H1 (cell line): Measurements from ENCODE around the gene EWSR1. TPM values are rescaled to one million over a fixed set of nuclear protein-coding genes. Genes with fewer than 3 reads are reported as not detected.

Source experiments
- KDM1A ChIP-seq: fragments of 200-600, 300-600 bp; sonication (generic); IDR thresholded peaks from 2 replicates; pipeline ENCODE4 v1.7.1; 2016; ENCODE audit warnings: mild to moderate bottlenecking, low read length, borderline replicate concordance
- NANOG ChIP-seq: IDR thresholded peaks from 2 replicates; pipeline ENCODE4 v1.6.1; 2011; ENCODE audit warnings: low read length, low read depth, mild to moderate bottlenecking, inconsistent platforms; ENCODE audit not compliant: insufficient read depth, poor library complexity, severe bottlenecking
- RAD21 ChIP-seq, 2 experiments: IDR thresholded peaks in 1 of 2; conservative IDR thresholded peaks in 1 of 2; 2 replicates each; pipeline ENCODE4 v1.6.1; 2011; ENCODE audit warnings: low read depth in 2 of 2, low read length in 2 of 2, improper control_type of control experiment in 1 of 2, inconsistent platforms in 1 of 2, mild to moderate bottlenecking in 1 of 2, moderate library complexity in 1 of 2
- RFX5 ChIP-seq: IDR thresholded peaks from 2 replicates; pipeline ENCODE4 v1.6.1; 2011; ENCODE audit warnings: low read depth, low read length, improper control_type of control experiment, borderline replicate concordance
- polyA plus RNA-seq, 7 experiments: library from polyadenylated mRNA; depleted of rRNA in 3 of 7; stranded (reverse) in 5 of 7; unstranded in 2 of 7; fragments of >200 nt in 5 of 7; fragments of 200-250 nt in 2 of 7; gene quantifications; 1 replicate in 5 of 7; 2 replicates in 1 of 7; 4 replicates in 1 of 7; pipeline versions ENCODE4 v1.2.1 to v1.2.3, GENCODE V29; 2011 to 2013; ENCODE audit warnings: missing spikeins in 2 of 7, mixed read lengths in 2 of 7
- total RNA-seq: library from RNA; stranded (reverse); fragmentation: NEBNext Ultra II Directional; extraction: Animal tissue kit (Norgen Biotek cat#: 25700); gene quantifications from 2 replicates; pipeline ENCODE4 v1.2.1, GENCODE V29; 2021

EWSR1 gene
- total and polyA plus RNA-seq, 2 of the 8 experiments (the other 6 are each of a cell fraction or from before 2014, with no cell fraction given): 387 to 930 TPM

- no peak for TF ChIP-seq RAD21 (IDR thresholded peaks at IDR 0.05 in 1 of 2, conservative IDR thresholded peaks at IDR 0.05 in 1 of 2; ENCODE audit: low read depth in 2 of 2, low read length in 2 of 2)
- no peak for TF ChIP-seq RFX5
- TF ChIP-seq KDM1A: no peak
- no peak for TF ChIP-seq NANOG
Observed at GRCh38 chr22:29340566-29340965, 72.5 kb downstream of the EWSR1 start (continued).
